Stimulated activated naive B cell treated with anti-CD40 and anti-IgM and Interleukin-4, amounts not matched to agents 10 μg/mL and 1 μg/mL and 100 μg/mL, for 72 hours (primary cell): ENCODE results near the gene OR51L1.

ENCODE experiments used
- ATAC-seq, 2 donors: fragments of 150-1000 bp; cut with Tn5 transposase; replicated peaks; 2 replicates each; pipeline ENCODE4 v1.10.0; 2021; ENCODE audit warnings: moderate library complexity in 1 of 2
- DNase-seq: peaks from one replicate; pipeline ENCODE4 v3.0.0; 2021
- H3K27ac Mint-ChIP-seq: one replicate; pipeline ENCODE4 v1.8.0; 2022; ENCODE audit warnings: mild to moderate bottlenecking, mixed read lengths
- H3K27me3 Mint-ChIP-seq, 2 donors: one replicate each; pipeline ENCODE4 v1.8.0; 2022; ENCODE audit warnings: mixed read lengths in 2 of 2
- H3K36me3 Mint-ChIP-seq, 2 donors: one replicate each; pipeline ENCODE4 v1.8.0; 2022; ENCODE audit warnings: mixed read lengths in 2 of 2, mild to moderate bottlenecking in 1 of 2
- H3K4me1 Mint-ChIP-seq, 2 donors: one replicate each; pipeline ENCODE4 v1.8.0; 2022; ENCODE audit warnings: mixed read lengths in 2 of 2, mild to moderate bottlenecking in 1 of 2
- H3K4me3 Mint-ChIP-seq, 2 donors: one replicate each; pipeline ENCODE4 v1.8.0; 2022; ENCODE audit warnings: mild to moderate bottlenecking in 2 of 2, mixed read lengths in 2 of 2, moderate library complexity in 1 of 2
- H3K9me3 Mint-ChIP-seq, 2 donors: one replicate each; pipeline ENCODE4 v1.8.0; 2022; ENCODE audit warnings: mixed read lengths in 2 of 2, mild to moderate bottlenecking in 1 of 2

OR51L1 gene

GRCh38 chr11:5021996-5022395 is 27.3 kb downstream of the OR51L1 start:
- Mint-ChIP-seq H3K27me3 (no peaks in the 10 kb centered on the region), H3K4me1 (no peaks in the 10 kb centered on the region), H3K9me3 (peaks cover 20 to 23% of the 10 kb centered on the region in 2 donors), H3K36me3 (no peaks in the 10 kb centered on the region), H3K4me3 (no peak overlapping the region), H3K27ac (no peak overlapping the region)
- no peak for DNase-seq
- no peak for ATAC-seq

- Mint-ChIP-seq H3K4me3 (no peak overlapping the region), H3K27ac (no peak overlapping the region), H3K27me3 (no peaks in the 10 kb centered on the region), H3K9me3 (no peaks in the 10 kb centered on the region), H3K36me3 (no peaks in the 10 kb centered on the region), H3K4me1 (no peaks in the 10 kb centered on the region)
- ATAC-seq = no peak
- DNase-seq = no peak
Measured at GRCh38 chr11:5036669-5037068, 42.0 kb downstream of the OR51L1 start.

GRCh38 chr11:5037926-5038325 is 43.3 kb downstream of the OR51L1 start:
- Mint-ChIP-seq H3K27ac (no peak overlapping the region), H3K27me3 (no peaks in the 10 kb centered on the region), H3K9me3 (no peaks in the 10 kb centered on the region), H3K36me3 (no peaks in the 10 kb centered on the region), H3K4me1 (no peaks in the 10 kb centered on the region), H3K4me3 (no peak overlapping the region)
- DNase-seq (no peak), ATAC-seq (no peak)

- H3K4me1 Mint-ChIP-seq = no peaks in the 10 kb centered on the region
- H3K36me3 Mint-ChIP-seq = no peaks in the 10 kb centered on the region
- no peaks in the 10 kb centered on the region for H3K27me3 Mint-ChIP-seq
- H3K27ac Mint-ChIP-seq = no peak overlapping the region
- H3K9me3 Mint-ChIP-seq = no peaks in the 10 kb centered on the region
- H3K4me3 Mint-ChIP-seq = no peak overlapping the region
- ATAC-seq (no peak), DNase-seq (no peak)
Measured at GRCh38 chr11:5038341-5038740, 43.7 kb downstream of the OR51L1 start.

GRCh38 chr11:5040876-5041275 is 46.2 kb downstream of the OR51L1 start:
- no peak overlapping the region for H3K4me3 Mint-ChIP-seq
- ATAC-seq (no peak), DNase-seq (no peak)
- no peaks in the 10 kb centered on the region for H3K36me3 Mint-ChIP-seq
- H3K27ac Mint-ChIP-seq = no peak overlapping the region
- H3K27me3 Mint-ChIP-seq = no peaks in the 10 kb centered on the region
- no peaks in the 10 kb centered on the region for H3K9me3 Mint-ChIP-seq
- H3K4me1 Mint-ChIP-seq = no peaks in the 10 kb centered on the region

GRCh38 chr11:5042091-5042490 is 47.4 kb downstream of the OR51L1 start:
- Mint-ChIP-seq H3K9me3 (no peaks in the 10 kb centered on the region), H3K27me3 (no peaks in the 10 kb centered on the region), H3K27ac (no peak overlapping the region), H3K4me3 (no peak overlapping the region), H3K4me1 (no peaks in the 10 kb centered on the region), H3K36me3 (no peaks in the 10 kb centered on the region)
- DNase-seq (no peak), ATAC-seq (no peak)

- no peak overlapping the region for H3K27ac Mint-ChIP-seq
- ATAC-seq = no peak
- no peak overlapping the region for H3K4me3 Mint-ChIP-seq
- H3K4me1 Mint-ChIP-seq = no peaks in the 10 kb centered on the region
- H3K36me3 Mint-ChIP-seq = no peaks in the 10 kb centered on the region
- H3K9me3 Mint-ChIP-seq = no peaks in the 10 kb centered on the region
- H3K27me3 Mint-ChIP-seq = no peaks in the 10 kb centered on the region
- no peak for DNase-seq
Measured at GRCh38 chr11:5043380-5043779, 48.7 kb downstream of the OR51L1 start.

- Mint-ChIP-seq H3K27ac (no peak within 1 kb of the TSS), H3K9me3 (no peaks in the 10 kb centered on the region), H3K36me3 (no peaks in the 10 kb centered on the region), H3K4me1 (no peaks in the 10 kb centered on the region), H3K27me3 (no peaks in the 10 kb centered on the region), H3K4me3 (no peak within 1 kb of the TSS)
- ATAC-seq (no peak), DNase-seq (no peak)
Measured at GRCh38 chr11:5046226-5046625, 51.6 kb downstream of the OR51L1 start, which contains the start of gene OR52J3. Gene OR52J3, plus strand, starts transcription at chr11:5046526. Its CDS starts 0 bp downstream, at chr11:5046526.

GRCh38 chr11:5046754-5047330 is 52.2 kb downstream of the OR51L1 start:
- no peaks in the 10 kb centered on the region for H3K36me3 Mint-ChIP-seq
- H3K4me1 Mint-ChIP-seq = no peaks in the 10 kb centered on the region
- H3K27ac Mint-ChIP-seq = no peak overlapping the region
- no peak overlapping the region for H3K4me3 Mint-ChIP-seq
- DNase-seq (no peak), ATAC-seq (no peak)
- no peaks in the 10 kb centered on the region for H3K27me3 Mint-ChIP-seq
- no peaks in the 10 kb centered on the region for H3K9me3 Mint-ChIP-seq
